GM23338 (cell line): ENCODE results near the gene COL9A2. TPM values are rescaled to one million over a fixed set of nuclear protein-coding genes. Genes with fewer than 3 reads are reported as not detected.
A peak's percentile ranks its signal among the peaks of the same experiment; 100 is the strongest.

Experiments used
- ATAC-seq: fragments of 200-7000 bp; cut with Tn5 transposase; 3 replicates; pipeline ENCODE4 v1.9.1; 2020
- DNase-seq: peaks from one replicate; pipeline ENCODE4 v3.0.0-alpha.2; 2015; ENCODE audit warnings: low spot score
- H2AFZ ChIP-seq: fragments of 200-600 bp; sonication (generic); 2 replicates; pipeline ENCODE4 v1.8.0; 2016; ENCODE audit warnings: antibody characterized with exemption, mild to moderate bottlenecking, moderate library complexity
- H3F3A ChIP-seq: fragments of 200-600 bp; sonication (generic); replicated peaks from 2 replicates; pipeline ENCODE4 v1.8.0; 2017; ENCODE audit warnings: antibody characterized with exemption, mixed run types, low read depth
- H3K27ac ChIP-seq: fragments of 200-600 bp; sonication (generic); 2 replicates; pipeline ENCODE4 v1.6.1; 2016; ENCODE audit warnings: low read depth
- H3K27me3 ChIP-seq: fragments of 200-600 bp; sonication (generic); 2 replicates; pipeline ENCODE4 v1.8.0; 2016; ENCODE audit warnings: mild to moderate bottlenecking, mixed run types, moderate library complexity; ENCODE audit not compliant: insufficient read depth
- H3K36me3 ChIP-seq: fragments of 200-600 bp; sonication (generic); 2 replicates; pipeline ENCODE4 v1.8.0; 2016; ENCODE audit warnings: mild to moderate bottlenecking; ENCODE audit not compliant: insufficient read depth
- H3K4me1 ChIP-seq: fragments of 200-600 bp; sonication (generic); 2 replicates; pipeline ENCODE4 v1.8.0; 2016; ENCODE audit warnings: mild to moderate bottlenecking, moderate library complexity; ENCODE audit not compliant: insufficient read depth
- H3K4me2 ChIP-seq: fragments of 200-600 bp; sonication (generic); 2 replicates; pipeline ENCODE4 v1.7.1; 2017; ENCODE audit warnings: mixed run types
- H3K4me3 ChIP-seq: fragments of 200-600 bp; sonication (generic); 2 replicates; pipeline ENCODE4 v1.6.1; 2016; ENCODE audit warnings: mixed run types
- H3K79me2 ChIP-seq: fragments of 200-600 bp; sonication (generic); replicated peaks from 2 replicates; pipeline ENCODE4 v1.8.0; 2017; ENCODE audit warnings: mild to moderate bottlenecking; ENCODE audit not compliant: insufficient read depth
- H3K9me2 ChIP-seq: fragments of 200-600 bp; sonication (generic); 2 replicates; pipeline ENCODE4 v1.8.0; 2017; ENCODE audit not compliant: insufficient read depth
- H4K20me1 ChIP-seq: fragments of 200-600 bp; sonication (generic); replicated peaks from 2 replicates; pipeline ENCODE4 v1.8.0; 2017; ENCODE audit warnings: mild to moderate bottlenecking; ENCODE audit not compliant: insufficient read depth
- H3K27ac Mint-ChIP-seq: 2 replicates; pipeline ENCODE4 v1.8.0; 2020; ENCODE audit warnings: inconsistent platforms, mild to moderate bottlenecking, moderate library complexity, mixed read lengths
- H3K27me3 Mint-ChIP-seq: 3 replicates; pipeline ENCODE4 v1.8.0; 2022; ENCODE audit warnings: low read depth, mild to moderate bottlenecking, moderate library complexity, mixed read lengths, inconsistent platforms; ENCODE audit not compliant: insufficient read depth, poor library complexity
- H3K36me3 Mint-ChIP-seq: 3 replicates; pipeline ENCODE4 v1.8.0; 2021; ENCODE audit warnings: low read depth, mild to moderate bottlenecking, inconsistent platforms, moderate library complexity, mixed read lengths
- H3K4me1 Mint-ChIP-seq: 3 replicates; pipeline ENCODE4 v1.8.0; 2020; ENCODE audit warnings: mild to moderate bottlenecking, inconsistent platforms, mixed read lengths
- H3K4me3 Mint-ChIP-seq: 3 replicates; pipeline ENCODE4 v1.8.0; 2021; ENCODE audit warnings: moderate library complexity, mild to moderate bottlenecking, inconsistent platforms, mixed read lengths
- H3K9me3 Mint-ChIP-seq: 3 replicates; pipeline ENCODE4 v1.8.0; 2020; ENCODE audit warnings: moderate library complexity, mild to moderate bottlenecking, inconsistent platforms, mixed read lengths
- EZH2 ChIP-seq: fragments of 200-600 bp; sonication (generic); IDR thresholded peaks from one replicate; pipeline ENCODE4 v1.8.0; 2017; ENCODE audit warnings: antibody characterized with exemption, mild to moderate bottlenecking, low read depth; ENCODE audit not compliant: unreplicated experiment
- STAT1 ChIP-seq: IDR thresholded peaks from one replicate; pipeline ENCODE4 v1.6.1; 2016; ENCODE audit warnings: antibody characterized with exemption; ENCODE audit not compliant: unreplicated experiment
- ZNF114 ChIP-seq: fragments of 250-450 bp; sonication (Bioruptor Pico); IDR thresholded peaks from 2 replicates; pipeline ENCODE4 v1.5.0; 2020; ENCODE audit warnings: mild to moderate bottlenecking, moderate library complexity
- polyA plus RNA-seq: library from polyadenylated mRNA; unstranded; fragments of >200 nt; fragmentation: Nextera tagmentation; extraction: Ambion mirVana; gene quantifications from 2 replicates; pipeline ENCODE4 v1.2.1, GENCODE V29; 2016
- total RNA-seq: library from RNA; depleted of rRNA; stranded (reverse); fragments of >200 nt; shearing (Covaris generic); gene quantifications from 2 replicates; pipeline ENCODE4 v1.2.3, GENCODE V29; 2014
- TF ChIP-seq, protein P1 (sequence below): fragments of 250-450 bp; sonication (Bioruptor Pico); IDR thresholded peaks from 2 replicates; pipeline ENCODE4 v1.5.0; 2020; ENCODE audit warnings: mild to moderate bottlenecking, moderate library complexity
- TF ChIP-seq, protein P2 (sequence below), 2 experiments: fragments of 200-600 bp in 1 of 2; sonication (generic) in 1 of 2; conservative IDR thresholded peaks; 2 replicates each; pipeline versions ENCODE4 v1.5.1 to v1.6.1; 2016 to 2017; ENCODE audit warnings: antibody characterized with exemption in 2 of 2, low read depth in 2 of 2, mild to moderate bottlenecking in 2 of 2, moderate library complexity in 1 of 2
- TF ChIP-seq, protein P3 (sequence below): IDR thresholded peaks from one replicate; pipeline ENCODE4 v1.6.1; 2018; ENCODE audit warnings: antibody characterized with exemption; ENCODE audit not compliant: unreplicated experiment

Gene COL9A2
- total and polyA plus RNA-seq, 2 experiments from 2014 or later = 2.6 to 2.8 TPM

DNA sequence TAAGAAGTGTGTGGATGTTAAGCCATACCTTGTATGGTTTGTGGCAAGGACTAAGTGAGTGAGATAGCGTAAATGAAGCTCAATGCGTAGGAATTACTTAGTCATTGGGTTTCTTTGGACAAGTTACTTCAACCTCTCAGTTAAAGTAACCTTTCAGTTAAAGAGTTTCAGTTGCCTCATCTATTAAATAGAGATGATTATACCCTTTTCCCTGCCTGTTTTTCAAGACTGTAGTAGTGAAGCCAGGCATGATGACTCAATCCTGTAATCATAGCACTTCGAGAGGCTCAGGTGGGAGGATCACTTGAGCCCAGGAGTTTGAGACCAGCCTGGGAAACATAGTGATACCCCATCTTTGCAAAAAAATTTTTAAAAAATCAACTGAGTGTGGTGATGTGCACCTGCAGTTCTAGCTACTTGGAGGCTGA, 52.7 kb downstream of the COL9A2 start (continued):
- TF ChIP-seq, protein P1, sequence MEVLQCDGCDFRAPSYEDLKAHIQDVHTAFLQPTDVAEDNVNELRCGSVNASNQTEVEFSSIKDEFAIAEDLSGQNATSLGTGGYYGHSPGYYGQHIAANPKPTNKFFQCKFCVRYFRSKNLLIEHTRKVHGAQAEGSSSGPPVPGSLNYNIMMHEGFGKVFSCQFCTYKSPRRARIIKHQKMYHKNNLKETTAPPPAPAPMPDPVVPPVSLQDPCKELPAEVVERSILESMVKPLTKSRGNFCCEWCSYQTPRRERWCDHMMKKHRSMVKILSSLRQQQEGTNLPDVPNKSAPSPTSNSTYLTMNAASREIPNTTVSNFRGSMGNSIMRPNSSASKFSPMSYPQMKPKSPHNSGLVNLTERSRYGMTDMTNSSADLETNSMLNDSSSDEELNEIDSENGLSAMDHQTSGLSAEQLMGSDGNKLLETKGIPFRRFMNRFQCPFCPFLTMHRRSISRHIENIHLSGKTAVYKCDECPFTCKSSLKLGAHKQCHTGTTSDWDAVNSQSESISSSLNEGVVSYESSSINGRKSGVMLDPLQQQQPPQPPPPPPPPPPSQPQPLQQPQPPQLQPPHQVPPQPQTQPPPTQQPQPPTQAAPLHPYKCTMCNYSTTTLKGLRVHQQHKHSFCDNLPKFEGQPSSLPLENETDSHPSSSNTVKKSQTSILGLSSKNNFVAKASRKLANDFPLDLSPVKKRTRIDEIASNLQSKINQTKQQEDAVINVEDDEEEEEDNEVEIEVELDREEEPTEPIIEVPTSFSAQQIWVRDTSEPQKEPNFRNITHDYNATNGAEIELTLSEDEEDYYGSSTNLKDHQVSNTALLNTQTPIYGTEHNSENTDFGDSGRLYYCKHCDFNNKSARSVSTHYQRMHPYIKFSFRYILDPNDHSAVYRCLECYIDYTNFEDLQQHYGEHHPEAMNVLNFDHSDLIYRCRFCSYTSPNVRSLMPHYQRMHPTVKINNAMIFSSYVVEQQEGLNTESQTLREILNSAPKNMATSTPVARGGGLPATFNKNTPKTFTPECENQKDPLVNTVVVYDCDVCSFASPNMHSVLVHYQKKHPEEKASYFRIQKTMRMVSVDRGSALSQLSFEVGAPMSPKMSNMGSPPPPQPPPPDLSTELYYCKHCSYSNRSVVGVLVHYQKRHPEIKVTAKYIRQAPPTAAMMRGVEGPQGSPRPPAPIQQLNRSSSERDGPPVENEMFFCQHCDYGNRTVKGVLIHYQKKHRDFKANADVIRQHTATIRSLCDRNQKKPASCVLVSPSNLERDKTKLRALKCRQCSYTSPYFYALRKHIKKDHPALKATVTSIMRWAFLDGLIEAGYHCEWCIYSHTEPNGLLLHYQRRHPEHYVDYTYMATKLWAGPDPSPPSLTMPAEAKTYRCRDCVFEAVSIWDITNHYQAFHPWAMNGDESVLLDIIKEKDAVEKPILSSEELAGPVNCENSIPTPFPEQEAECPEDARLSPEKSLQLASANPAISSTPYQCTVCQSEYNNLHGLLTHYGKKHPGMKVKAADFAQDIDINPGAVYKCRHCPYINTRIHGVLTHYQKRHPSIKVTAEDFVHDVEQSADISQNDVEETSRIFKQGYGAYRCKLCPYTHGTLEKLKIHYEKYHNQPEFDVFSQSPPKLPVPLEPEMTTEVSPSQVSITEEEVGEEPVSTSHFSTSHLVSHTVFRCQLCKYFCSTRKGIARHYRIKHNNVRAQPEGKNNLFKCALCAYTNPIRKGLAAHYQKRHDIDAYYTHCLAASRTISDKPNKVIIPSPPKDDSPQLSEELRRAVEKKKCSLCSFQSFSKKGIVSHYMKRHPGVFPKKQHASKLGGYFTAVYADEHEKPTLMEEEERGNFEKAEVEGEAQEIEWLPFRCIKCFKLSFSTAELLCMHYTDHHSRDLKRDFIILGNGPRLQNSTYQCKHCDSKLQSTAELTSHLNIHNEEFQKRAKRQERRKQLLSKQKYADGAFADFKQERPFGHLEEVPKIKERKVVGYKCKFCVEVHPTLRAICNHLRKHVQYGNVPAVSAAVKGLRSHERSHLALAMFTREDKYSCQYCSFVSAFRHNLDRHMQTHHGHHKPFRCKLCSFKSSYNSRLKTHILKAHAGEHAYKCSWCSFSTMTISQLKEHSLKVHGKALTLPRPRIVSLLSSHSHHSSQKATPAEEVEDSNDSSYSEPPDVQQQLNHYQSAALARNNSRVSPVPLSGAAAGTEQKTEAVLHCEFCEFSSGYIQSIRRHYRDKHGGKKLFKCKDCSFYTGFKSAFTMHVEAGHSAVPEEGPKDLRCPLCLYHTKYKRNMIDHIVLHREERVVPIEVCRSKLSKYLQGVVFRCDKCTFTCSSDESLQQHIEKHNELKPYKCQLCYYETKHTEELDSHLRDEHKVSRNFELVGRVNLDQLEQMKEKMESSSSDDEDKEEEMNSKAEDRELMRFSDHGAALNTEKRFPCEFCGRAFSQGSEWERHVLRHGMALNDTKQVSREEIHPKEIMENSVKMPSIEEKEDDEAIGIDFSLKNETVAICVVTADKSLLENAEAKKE (CRISPR knock-in tag) = no peak
- TF ChIP-seq, protein P2, sequence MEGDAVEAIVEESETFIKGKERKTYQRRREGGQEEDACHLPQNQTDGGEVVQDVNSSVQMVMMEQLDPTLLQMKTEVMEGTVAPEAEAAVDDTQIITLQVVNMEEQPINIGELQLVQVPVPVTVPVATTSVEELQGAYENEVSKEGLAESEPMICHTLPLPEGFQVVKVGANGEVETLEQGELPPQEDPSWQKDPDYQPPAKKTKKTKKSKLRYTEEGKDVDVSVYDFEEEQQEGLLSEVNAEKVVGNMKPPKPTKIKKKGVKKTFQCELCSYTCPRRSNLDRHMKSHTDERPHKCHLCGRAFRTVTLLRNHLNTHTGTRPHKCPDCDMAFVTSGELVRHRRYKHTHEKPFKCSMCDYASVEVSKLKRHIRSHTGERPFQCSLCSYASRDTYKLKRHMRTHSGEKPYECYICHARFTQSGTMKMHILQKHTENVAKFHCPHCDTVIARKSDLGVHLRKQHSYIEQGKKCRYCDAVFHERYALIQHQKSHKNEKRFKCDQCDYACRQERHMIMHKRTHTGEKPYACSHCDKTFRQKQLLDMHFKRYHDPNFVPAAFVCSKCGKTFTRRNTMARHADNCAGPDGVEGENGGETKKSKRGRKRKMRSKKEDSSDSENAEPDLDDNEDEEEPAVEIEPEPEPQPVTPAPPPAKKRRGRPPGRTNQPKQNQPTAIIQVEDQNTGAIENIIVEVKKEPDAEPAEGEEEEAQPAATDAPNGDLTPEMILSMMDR (conservative IDR thresholded peaks at IDR 0.05; ENCODE audit: low read depth in 2 of 2) = no peak

DNA sequence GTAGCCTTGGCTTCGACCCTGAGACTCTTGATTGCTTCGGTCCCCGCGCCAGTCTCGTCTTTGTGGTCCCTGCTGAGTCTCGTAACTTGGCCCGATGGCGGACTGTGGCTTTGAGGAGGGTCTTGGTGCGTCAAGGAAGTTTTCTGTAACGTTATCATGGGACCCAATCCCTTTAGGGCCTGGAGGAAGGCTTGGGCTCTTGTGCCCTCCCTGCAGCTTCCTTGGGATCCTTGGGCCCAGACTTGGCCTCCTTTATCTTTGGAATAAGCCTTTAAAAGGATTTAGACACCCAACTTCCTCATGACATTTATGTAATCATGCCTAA, 58.7 kb downstream of the COL9A2 start:
- ATAC-seq (no peak; the same call in 2 of the 3 replicates), DNase-seq (peak; percentile 49)
- Histone ChIP-seq H3F3A (no peaks in the 10 kb centered on the region; the same call in 1 of the 2 replicates), H2AFZ (peak overlapping the region; percentile 99), H3K79me2 (peaks cover 63% of the 10 kb centered on the region), H4K20me1 (peaks cover 4% of the 10 kb centered on the region; the same call in 1 of the 2 replicates), H3K36me3 (peaks cover 31% of the 10 kb centered on the region), H3K27me3 (no peaks in the 10 kb centered on the region), H3K4me2 (peak overlapping the region; percentile 99), H3K4me3 (peak overlapping the region; percentile 87), H3K4me1 (peaks cover 8% of the 10 kb centered on the region; the same call in 1 of the 2 replicates), H3K9me2 (no peaks in the 10 kb centered on the region), H3K27ac (peak overlapping the region; percentile 90)
- Mint-ChIP-seq H3K36me3 (peaks cover 31% of the 10 kb centered on the region), H3K9me3 (no peaks in the 10 kb centered on the region), H3K4me3 (peak overlapping the region; percentile 93), H3K27me3 (peaks cover 4% of the 10 kb centered on the region), H3K4me1 (peaks cover 4% of the 10 kb centered on the region; the same call in 1 of the 3 replicates), H3K27ac (peak overlapping the region; percentile 97)
- TF ChIP-seq EZH2 (no peak), STAT1 (no peak), ZNF114 (no peak)
- TF ChIP-seq, protein P2 (conservative IDR thresholded peaks at IDR 0.05; ENCODE audit: low read depth in 2 of 2) = no peak
- TF ChIP-seq, protein P3, sequence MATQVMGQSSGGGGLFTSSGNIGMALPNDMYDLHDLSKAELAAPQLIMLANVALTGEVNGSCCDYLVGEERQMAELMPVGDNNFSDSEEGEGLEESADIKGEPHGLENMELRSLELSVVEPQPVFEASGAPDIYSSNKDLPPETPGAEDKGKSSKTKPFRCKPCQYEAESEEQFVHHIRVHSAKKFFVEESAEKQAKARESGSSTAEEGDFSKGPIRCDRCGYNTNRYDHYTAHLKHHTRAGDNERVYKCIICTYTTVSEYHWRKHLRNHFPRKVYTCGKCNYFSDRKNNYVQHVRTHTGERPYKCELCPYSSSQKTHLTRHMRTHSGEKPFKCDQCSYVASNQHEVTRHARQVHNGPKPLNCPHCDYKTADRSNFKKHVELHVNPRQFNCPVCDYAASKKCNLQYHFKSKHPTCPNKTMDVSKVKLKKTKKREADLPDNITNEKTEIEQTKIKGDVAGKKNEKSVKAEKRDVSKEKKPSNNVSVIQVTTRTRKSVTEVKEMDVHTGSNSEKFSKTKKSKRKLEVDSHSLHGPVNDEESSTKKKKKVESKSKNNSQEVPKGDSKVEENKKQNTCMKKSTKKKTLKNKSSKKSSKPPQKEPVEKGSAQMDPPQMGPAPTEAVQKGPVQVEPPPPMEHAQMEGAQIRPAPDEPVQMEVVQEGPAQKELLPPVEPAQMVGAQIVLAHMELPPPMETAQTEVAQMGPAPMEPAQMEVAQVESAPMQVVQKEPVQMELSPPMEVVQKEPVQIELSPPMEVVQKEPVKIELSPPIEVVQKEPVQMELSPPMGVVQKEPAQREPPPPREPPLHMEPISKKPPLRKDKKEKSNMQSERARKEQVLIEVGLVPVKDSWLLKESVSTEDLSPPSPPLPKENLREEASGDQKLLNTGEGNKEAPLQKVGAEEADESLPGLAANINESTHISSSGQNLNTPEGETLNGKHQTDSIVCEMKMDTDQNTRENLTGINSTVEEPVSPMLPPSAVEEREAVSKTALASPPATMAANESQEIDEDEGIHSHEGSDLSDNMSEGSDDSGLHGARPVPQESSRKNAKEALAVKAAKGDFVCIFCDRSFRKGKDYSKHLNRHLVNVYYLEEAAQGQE = no peak
